ENCODE results near the gene CPEB4. TPM values are rescaled to one million over a fixed set of nuclear protein-coding genes. Genes with fewer than 3 reads are reported as not detected.

The CPEB4 gene
- polyA plus RNA-seq, 1 experiment, result 21.3 TPM

DNA sequence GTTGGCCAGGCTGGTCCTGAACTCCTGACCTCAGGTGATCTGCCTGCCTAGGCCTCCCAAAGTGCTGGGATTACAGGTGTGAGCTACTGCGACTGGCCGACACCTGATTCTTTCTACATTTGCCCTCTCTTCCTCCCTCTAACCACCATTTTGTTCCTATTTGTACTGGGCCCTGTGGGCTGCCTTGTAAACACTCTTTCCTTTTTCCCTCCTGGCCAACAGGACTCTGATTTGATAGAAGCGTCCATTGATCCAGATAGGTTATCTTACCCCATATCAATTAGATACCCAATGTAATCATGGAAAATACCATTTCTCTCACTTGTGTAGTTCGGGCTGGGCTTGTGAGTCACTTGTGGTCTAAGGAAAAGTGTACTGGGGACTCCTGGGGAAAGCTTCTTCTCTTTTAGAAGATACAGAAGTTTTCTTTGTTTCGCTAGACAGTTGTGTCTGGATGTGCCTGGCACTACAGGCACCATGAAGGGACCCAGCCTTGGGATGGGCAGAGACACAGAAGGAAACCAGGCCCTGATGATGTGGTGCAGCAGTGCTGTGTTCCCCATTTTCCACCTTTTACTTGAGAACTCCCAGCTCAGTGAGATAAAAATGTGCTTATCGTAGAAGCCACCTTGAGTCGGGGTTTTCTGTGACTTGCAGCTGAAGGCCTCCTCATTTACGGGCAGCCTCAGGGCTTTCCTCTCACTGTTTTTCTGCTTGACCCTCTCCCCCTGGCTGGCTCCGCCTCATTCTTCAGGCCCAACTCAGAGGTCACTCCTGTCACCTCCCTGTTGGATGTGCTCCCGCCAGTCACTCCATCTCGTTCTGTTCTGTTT, 32.8 kb upstream of the CPEB4 start:
- DNase-seq (ENCODE audit: low read depth, low spot score), result no peak
- no peaks in the 10 kb centered on the region for H3K27me3 ChIP-seq (ENCODE audit: control insufficient read depth, insufficient read depth, low read length)
- no peak overlapping the region for H3K27ac ChIP-seq (ENCODE audit: low read depth, low read length)
- POLR2A ChIA-PET, result no interaction called here
- TF ChIP-seq, protein P1, sequence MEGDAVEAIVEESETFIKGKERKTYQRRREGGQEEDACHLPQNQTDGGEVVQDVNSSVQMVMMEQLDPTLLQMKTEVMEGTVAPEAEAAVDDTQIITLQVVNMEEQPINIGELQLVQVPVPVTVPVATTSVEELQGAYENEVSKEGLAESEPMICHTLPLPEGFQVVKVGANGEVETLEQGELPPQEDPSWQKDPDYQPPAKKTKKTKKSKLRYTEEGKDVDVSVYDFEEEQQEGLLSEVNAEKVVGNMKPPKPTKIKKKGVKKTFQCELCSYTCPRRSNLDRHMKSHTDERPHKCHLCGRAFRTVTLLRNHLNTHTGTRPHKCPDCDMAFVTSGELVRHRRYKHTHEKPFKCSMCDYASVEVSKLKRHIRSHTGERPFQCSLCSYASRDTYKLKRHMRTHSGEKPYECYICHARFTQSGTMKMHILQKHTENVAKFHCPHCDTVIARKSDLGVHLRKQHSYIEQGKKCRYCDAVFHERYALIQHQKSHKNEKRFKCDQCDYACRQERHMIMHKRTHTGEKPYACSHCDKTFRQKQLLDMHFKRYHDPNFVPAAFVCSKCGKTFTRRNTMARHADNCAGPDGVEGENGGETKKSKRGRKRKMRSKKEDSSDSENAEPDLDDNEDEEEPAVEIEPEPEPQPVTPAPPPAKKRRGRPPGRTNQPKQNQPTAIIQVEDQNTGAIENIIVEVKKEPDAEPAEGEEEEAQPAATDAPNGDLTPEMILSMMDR (IDR thresholded peaks at IDR 0.05; ENCODE audit: low read depth, low read length), result no peak
- CTCF ChIA-PET, result interaction anchor here (0.5 kb wide), 1 partner anchor 339 kb away, joined by 10 read pairs; no protein-coding TSS in a partner anchor
- H3K4me3 ChIP-seq (ENCODE audit: low read depth, low read length), result no peak overlapping the region
- H3K9me3 ChIP-seq (ENCODE audit: control insufficient read depth, insufficient read depth, low read length), result no peaks in the 10 kb centered on the region

DNA sequence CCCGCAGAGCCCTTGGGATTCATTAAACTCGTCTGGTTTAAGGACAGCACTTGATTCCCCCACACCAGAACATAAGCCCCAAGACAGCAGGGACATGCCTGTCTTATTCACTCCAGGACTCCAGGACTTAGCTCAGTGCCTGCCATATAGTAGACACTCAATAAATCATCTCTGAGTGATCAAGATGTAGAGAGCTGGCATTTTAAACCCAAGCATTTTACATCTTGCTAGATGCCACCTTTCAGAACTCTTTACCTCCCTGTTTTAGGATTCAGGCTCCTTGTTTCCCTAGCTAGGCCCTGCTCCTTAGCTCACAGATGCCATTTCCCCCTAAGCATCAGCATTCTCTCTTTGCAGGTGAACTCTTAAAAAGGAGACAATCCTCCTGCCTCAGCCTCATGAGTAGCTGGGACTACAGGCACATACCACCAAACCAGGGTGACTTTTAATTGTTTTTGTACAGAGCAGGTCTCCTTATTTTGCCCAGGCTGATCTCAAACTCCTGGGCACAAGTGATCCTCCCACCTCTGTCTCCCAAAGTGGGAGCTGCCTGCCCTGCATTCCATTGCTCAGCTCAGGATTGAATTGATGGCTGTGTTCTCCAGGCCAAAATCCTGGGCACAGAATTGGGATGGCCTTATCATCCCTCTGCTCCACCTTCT, 32.0 kb upstream of the CPEB4 start:
- TF ChIP-seq, protein P1 (IDR thresholded peaks at IDR 0.05; ENCODE audit: low read depth, low read length), result no peak
- no peak for DNase-seq (ENCODE audit: low read depth, low spot score)
- CTCF ChIA-PET, result interaction anchor here (0.6 kb wide), 1 partner anchor 273 kb away, joined by 3 read pairs; no protein-coding TSS in a partner anchor
- no peak overlapping the region for H3K27ac ChIP-seq (ENCODE audit: low read depth, low read length)
- no peaks in the 10 kb centered on the region for H3K27me3 ChIP-seq (ENCODE audit: control insufficient read depth, insufficient read depth, low read length)
- POLR2A ChIA-PET, result no interaction called here
- H3K9me3 ChIP-seq (ENCODE audit: control insufficient read depth, insufficient read depth, low read length), result no peaks in the 10 kb centered on the region
- H3K4me3 ChIP-seq (ENCODE audit: low read depth, low read length), result no peak overlapping the region

DNA sequence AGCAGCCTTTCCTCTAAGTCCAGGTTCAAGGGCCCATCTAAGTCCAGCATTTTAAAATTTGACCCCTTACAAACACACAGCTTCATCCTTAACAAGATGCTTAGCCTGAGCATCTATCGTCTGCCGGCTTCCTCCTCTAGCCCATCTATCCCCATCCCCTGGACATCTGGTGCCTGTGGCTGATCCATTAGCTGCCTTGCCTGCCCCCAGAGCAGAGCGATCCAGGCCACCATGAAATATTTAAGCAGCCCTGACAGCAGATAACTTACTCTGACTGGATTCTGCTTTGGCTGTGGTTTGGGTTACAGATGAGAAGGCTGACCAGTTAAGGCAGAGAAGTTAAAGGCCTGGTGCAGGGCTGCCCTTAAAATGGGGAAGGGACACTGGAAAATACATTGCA, 30.9 kb upstream of the CPEB4 start:
- no peaks in the 10 kb centered on the region for H3K9me3 ChIP-seq (ENCODE audit: control insufficient read depth, insufficient read depth, low read length)
- no peak overlapping the region for H3K4me3 ChIP-seq (ENCODE audit: low read depth, low read length)
- DNase-seq (ENCODE audit: low read depth, low spot score), result no peak
- no peak overlapping the region for H3K27ac ChIP-seq (ENCODE audit: low read depth, low read length)
- no peaks in the 10 kb centered on the region for H3K27me3 ChIP-seq (ENCODE audit: control insufficient read depth, insufficient read depth, low read length)
- POLR2A ChIA-PET, result interaction anchor here (0.6 kb wide), 1 partner anchor 22 kb away, joined by 5 read pairs; no protein-coding TSS in a partner anchor
- TF ChIP-seq, protein P1 (IDR thresholded peaks at IDR 0.05; ENCODE audit: low read depth, low read length), result no peak
- CTCF ChIA-PET, result interaction anchor here (0.6 kb wide), 1 partner anchor 503 kb away, joined by 3 read pairs; no protein-coding TSS in a partner anchor

DNA sequence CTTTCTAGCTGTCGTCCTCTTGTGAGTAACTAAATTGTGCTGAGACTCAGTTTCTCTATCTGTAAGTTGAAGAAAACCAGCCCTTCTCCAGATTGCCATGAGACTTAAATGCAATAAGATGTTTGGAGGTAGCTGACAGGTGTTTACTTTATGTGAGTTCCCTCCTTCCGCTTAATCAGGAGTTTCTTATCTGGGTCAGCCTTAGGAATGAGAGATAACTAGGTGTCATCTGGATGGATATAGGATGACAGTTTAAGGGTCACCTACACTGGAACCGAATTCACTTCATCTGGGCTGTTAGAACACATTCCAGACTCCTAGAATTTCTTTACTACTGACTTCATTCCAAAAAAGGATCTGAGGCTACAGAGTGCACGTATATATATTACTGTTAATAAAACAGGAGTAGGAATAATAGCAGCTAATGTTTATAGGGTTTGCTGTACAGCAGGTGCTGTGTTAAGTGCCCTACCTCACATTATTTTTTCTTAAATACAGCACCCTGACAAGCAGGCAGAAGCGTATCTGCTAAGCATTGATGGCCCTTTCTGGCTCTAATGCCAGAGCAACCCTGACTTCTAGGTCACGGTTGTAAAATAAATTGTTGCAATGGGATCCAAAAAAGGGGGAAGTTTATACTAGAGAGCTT, 30.0 kb upstream of the CPEB4 start:
- TF ChIP-seq, protein P1 (IDR thresholded peaks at IDR 0.05; ENCODE audit: low read depth, low read length), result no peak
- CTCF ChIA-PET, result interaction anchor here (0.6 kb wide), 1 partner anchor 1820 kb away, joined by 3 read pairs; no protein-coding TSS in a partner anchor
- no peak overlapping the region for H3K4me3 ChIP-seq (ENCODE audit: low read depth, low read length)
- H3K27ac ChIP-seq (ENCODE audit: low read depth, low read length), result no peak overlapping the region
- no peaks in the 10 kb centered on the region for H3K9me3 ChIP-seq (ENCODE audit: control insufficient read depth, insufficient read depth, low read length)
- no peak for DNase-seq (ENCODE audit: low read depth, low spot score)
- H3K27me3 ChIP-seq (ENCODE audit: control insufficient read depth, insufficient read depth, low read length), result no peaks in the 10 kb centered on the region
- POLR2A ChIA-PET, result no interaction called here
